ENCODE data around the gene TNPO2.

TNPO2 gene

DNA sequence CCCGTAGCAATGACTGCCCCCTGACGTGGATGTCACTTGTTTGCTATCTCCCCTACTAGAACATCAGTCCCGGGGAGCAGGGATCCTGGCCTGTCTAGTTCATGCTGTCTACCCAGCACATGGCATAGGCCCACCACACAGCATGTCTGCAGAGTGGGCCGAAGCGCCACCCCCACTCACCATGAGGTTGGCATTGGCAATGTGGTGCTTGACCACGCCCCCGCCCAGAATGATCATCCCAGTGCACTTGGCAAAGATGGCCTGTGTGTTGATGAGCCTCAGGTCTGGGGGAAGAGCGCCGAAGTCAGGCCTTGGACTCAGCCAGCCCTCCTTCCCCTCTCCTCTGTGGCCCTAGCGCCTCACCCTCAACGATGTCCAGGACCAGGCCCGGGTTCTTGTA is 46.8 kb downstream of the TNPO2 start:
- TF ChIP-seq, protein P1, sequence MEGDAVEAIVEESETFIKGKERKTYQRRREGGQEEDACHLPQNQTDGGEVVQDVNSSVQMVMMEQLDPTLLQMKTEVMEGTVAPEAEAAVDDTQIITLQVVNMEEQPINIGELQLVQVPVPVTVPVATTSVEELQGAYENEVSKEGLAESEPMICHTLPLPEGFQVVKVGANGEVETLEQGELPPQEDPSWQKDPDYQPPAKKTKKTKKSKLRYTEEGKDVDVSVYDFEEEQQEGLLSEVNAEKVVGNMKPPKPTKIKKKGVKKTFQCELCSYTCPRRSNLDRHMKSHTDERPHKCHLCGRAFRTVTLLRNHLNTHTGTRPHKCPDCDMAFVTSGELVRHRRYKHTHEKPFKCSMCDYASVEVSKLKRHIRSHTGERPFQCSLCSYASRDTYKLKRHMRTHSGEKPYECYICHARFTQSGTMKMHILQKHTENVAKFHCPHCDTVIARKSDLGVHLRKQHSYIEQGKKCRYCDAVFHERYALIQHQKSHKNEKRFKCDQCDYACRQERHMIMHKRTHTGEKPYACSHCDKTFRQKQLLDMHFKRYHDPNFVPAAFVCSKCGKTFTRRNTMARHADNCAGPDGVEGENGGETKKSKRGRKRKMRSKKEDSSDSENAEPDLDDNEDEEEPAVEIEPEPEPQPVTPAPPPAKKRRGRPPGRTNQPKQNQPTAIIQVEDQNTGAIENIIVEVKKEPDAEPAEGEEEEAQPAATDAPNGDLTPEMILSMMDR (IDR thresholded peaks at IDR 0.05; ENCODE audit: low read depth, low read length) = no peak
- DNase-seq = no peak
- H3K9me3 ChIP-seq = no peaks in the 10 kb centered on the region
- no peaks in the 10 kb centered on the region for H3K4me1 ChIP-seq
- no peaks in the 10 kb centered on the region for H3K27me3 ChIP-seq
- H3K36me3 ChIP-seq = peaks cover 65% of the 10 kb centered on the region
- no peak overlapping the region for H3K4me3 ChIP-seq (ENCODE audit: low read depth, low read length)

DNA sequence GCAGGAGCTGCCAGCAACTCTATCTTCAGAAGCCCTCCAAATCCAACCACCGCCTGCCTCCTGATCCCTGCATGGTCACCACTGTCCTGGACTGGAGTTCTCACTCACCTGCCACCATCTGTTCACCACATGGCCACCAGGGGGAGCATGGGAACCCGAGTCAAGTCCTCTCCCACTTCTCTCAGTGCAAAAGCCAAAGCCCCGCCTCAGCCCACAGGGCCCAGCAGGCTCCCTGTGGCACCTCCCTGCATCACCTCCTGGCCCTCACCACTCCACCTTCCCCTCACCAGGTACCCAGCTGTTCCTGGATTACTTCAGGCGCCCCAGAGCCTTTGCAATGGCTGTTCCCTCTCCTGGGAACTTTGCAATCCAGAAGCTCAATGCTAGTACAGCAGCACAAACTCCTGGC is 47.3 kb downstream of the TNPO2 start:
- H3K4me3 ChIP-seq (ENCODE audit: low read depth, low read length) = no peak overlapping the region
- no peaks in the 10 kb centered on the region for H3K9me3 ChIP-seq
- H3K4me1 ChIP-seq = no peaks in the 10 kb centered on the region
- DNase-seq = peak; percentile 92
- H3K27me3 ChIP-seq = no peaks in the 10 kb centered on the region
- TF ChIP-seq, protein P1 (IDR thresholded peaks at IDR 0.05; ENCODE audit: low read depth, low read length) = peak; percentile 94
- peaks cover 69% of the 10 kb centered on the region for H3K36me3 ChIP-seq

DNA sequence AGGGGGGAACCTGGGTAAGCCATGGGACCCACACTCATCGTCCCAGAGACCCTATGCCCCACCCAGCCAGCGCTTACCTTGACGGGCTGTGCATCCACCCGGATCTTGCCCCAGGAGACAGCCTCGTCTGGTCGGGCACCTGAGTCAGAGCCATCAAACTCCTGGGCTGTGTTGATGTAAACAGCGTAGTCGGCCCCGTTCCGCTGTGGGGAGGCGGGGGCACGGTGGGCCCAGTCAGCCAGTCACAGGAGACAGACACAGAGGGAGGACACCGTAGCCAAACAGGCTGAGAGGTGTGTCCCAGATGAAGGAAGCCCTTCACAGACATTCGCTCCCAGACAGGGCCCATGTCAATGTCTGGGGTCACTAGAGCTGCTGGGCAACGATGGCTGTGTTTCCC is 47.8 kb downstream of the TNPO2 start:
- Histone ChIP-seq H3K4me3 (ENCODE audit: low read depth, low read length) (no peak overlapping the region), H3K9me3 (no peaks in the 10 kb centered on the region), H3K27me3 (no peaks in the 10 kb centered on the region), H3K36me3 (peaks cover 69% of the 10 kb centered on the region), H3K4me1 (no peaks in the 10 kb centered on the region)
- DNase-seq = no peak
- TF ChIP-seq, protein P1 (IDR thresholded peaks at IDR 0.05; ENCODE audit: low read depth, low read length) = no peak

DNA sequence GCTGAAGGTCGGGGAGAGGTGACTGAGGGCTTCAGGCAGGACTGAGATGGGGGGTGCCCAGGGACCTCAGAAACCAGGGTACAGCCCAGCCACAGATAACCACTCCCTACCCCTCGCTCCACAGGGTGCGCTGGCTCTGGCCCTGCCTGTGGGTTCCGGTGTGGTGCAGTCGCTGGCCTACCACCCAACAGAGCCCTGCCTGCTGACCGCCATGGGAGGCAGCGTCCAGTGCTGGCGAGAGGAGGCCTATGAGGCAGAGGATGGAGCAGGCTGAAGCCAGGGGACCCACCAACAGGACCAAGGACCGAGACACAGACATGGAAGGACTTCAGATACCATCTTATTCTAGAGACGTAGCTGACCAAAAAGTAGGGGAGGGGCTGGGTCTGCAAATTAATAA is 48.3 kb downstream of the TNPO2 start:
- Histone ChIP-seq H3K4me1 (no peaks in the 10 kb centered on the region), H3K4me3 (ENCODE audit: low read depth, low read length) (no peak overlapping the region), H3K9me3 (no peaks in the 10 kb centered on the region), H3K36me3 (peaks cover 69% of the 10 kb centered on the region), H3K27me3 (no peaks in the 10 kb centered on the region)
- DNase-seq = no peak
- TF ChIP-seq, protein P1 (IDR thresholded peaks at IDR 0.05; ENCODE audit: low read depth, low read length) = no peak

DNA sequence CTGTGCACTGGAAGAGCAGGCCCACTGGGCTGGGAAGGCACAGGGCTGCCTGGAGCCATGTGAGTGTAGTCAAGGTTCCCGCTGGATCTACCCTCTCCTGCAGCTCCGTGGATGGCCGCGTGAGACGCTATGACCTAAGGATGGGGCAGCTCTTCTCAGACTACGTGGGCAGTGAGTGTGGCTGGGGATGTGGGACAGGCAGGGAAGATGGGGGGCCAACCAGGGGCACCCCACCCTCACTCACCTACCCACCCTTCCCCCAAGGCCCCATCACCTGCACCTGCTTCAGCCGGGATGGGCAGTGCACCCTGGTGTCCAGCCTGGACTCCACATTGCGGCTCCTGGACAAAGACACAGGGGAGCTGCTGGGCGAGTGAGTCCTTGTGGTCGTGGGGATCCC is 51.0 kb downstream of the TNPO2 start:
- DNase-seq = no peak
- TF ChIP-seq, protein P1 (IDR thresholded peaks at IDR 0.05; ENCODE audit: low read depth, low read length) = no peak
- Histone ChIP-seq H3K27me3 (no peaks in the 10 kb centered on the region), H3K4me1 (no peaks in the 10 kb centered on the region), H3K36me3 (peaks cover 58% of the 10 kb centered on the region), H3K4me3 (ENCODE audit: low read depth, low read length) (no peak overlapping the region), H3K9me3 (no peaks in the 10 kb centered on the region)

DNA sequence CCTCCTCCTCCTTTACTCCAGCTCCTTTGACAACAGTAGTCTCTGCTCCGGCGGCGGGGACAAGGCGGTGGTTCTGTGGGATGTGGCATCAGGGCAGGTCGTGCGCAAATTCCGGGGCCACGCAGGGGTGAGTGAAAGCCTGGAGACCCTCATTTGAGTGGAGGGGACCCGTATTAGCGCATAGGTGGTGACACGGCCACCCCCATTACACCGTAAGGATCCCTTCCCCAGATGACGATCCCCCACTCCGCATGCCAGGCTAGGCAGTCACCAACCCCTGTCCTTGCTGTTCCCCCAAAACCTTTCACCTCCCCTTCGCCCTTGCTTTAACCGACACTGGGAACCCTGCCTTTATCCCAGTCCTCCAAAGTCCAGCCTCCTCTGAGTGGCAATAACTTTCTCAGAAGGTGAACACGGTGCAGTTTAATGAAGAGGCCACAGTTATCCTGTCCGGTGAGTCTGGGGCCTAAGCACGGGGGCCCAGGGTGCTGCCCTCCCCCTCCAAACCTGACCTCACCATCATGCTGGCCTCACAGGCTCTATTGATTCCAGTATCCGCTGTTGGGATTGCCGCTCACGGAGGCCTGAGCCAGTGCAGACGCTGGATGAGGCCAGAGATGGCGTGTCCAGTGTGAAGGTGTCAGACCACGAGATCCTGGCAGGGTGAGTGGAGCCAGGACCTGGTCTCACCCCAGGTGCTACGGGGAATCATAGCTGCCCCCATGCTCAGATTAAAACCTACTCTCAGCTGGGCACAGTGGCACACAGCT is 53.4 kb downstream of the TNPO2 start:
- DNase-seq = no peak
- Histone ChIP-seq H3K4me3 (ENCODE audit: low read depth, low read length) (peak overlapping the region; percentile 81), H3K4me1 (no peaks in the 10 kb centered on the region), H3K27me3 (no peaks in the 10 kb centered on the region), H3K36me3 (peaks cover 36% of the 10 kb centered on the region), H3K9me3 (no peaks in the 10 kb centered on the region)
- TF ChIP-seq, protein P1 (IDR thresholded peaks at IDR 0.05; ENCODE audit: low read depth, low read length) = no peak
